Endothelial cell of umbilical vein (primary cell): Measurements from ENCODE around the gene TUBB2A.

Experiments used
- CTCF ChIP-seq, 2 donors: IDR thresholded peaks; 1 replicate in 1 of 2; 2 replicates in 1 of 2; pipeline ENCODE4 v1.5.1; 2011; ENCODE audit warnings: low read length in 2 of 2, mild to moderate bottlenecking in 2 of 2, moderate library complexity in 2 of 2, control low read depth in 1 of 2, inconsistent platforms in 1 of 2, low read depth in 1 of 2; ENCODE audit not compliant: insufficient read depth in 1 of 2; ENCODE audit errors: extremely low read depth in 1 of 2
- JUN ChIP-seq: IDR thresholded peaks from 2 replicates; pipeline ENCODE4 v1.6.1; 2011; ENCODE audit warnings: borderline replicate concordance, low read depth; ENCODE audit not compliant: insufficient read length, insufficient read depth
- POLR2AphosphoS5 ChIP-seq: IDR thresholded peaks from 2 replicates; pipeline ENCODE4 v1.6.1; 2012; ENCODE audit warnings: low read depth, mild to moderate bottlenecking, control low read depth, low read length, moderate library complexity; ENCODE audit not compliant: insufficient read depth
- TF ChIP-seq, protein P1 (sequence below): IDR thresholded peaks from 2 replicates; pipeline ENCODE4 v1.6.1; 2011; ENCODE audit not compliant: insufficient read depth, insufficient read length

DNA sequence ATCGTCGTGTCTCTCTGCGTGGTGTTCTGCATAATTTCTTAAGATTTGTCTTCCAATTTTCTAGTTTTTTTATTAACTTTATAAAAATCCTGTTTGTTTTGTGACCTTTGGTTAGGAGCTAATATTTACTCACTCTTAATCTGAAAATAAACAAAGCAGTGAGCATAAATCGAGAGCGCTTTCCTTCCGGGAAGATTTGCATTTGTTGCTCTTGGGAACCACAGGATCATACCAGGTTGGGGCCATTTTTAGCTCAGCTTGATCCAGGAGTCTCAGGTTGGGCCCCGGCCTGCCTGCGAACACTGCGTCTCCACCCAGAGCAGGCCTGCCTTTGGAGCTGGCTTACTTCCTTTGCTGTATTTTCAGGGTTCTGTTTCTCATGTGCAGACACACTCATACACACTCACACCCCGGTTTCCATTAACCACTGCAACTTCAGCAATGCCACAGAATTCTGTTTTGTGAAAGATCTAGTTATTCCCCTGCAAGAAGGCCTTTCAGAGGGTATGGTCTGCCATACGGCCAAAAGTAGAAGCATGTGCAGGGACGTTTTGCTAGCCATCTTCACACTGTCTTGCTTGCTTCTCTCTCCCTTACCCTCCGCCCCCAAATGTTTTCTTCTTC, 21.6 kb downstream of the TUBB2A start:
- TF ChIP-seq POLR2AphosphoS5 (no peak), CTCF (IDR thresholded peaks at IDR 0.05; ENCODE audit: extremely low read depth in 1 of 2, insufficient read depth in 1 of 2, low read depth in 1 of 2, low read length in 2 of 2) (no peak), JUN (no peak)
- TF ChIP-seq, protein P1, sequence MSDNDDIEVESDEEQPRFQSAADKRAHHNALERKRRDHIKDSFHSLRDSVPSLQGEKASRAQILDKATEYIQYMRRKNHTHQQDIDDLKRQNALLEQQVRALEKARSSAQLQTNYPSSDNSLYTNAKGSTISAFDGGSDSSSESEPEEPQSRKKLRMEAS = no peak
